ENCODE results near the gene RGL3.
"Not testable (repeated sequence)": the region's sequence is repeated elsewhere in the genome, so short reads cannot be mapped to it uniquely, and the experiment has no call there.

The RGL3 gene

GRCh38 chr19:11450570-11451326 is 31.6 kb upstream of the RGL3 start:
- no peak for FAIRE-seq

DNA sequence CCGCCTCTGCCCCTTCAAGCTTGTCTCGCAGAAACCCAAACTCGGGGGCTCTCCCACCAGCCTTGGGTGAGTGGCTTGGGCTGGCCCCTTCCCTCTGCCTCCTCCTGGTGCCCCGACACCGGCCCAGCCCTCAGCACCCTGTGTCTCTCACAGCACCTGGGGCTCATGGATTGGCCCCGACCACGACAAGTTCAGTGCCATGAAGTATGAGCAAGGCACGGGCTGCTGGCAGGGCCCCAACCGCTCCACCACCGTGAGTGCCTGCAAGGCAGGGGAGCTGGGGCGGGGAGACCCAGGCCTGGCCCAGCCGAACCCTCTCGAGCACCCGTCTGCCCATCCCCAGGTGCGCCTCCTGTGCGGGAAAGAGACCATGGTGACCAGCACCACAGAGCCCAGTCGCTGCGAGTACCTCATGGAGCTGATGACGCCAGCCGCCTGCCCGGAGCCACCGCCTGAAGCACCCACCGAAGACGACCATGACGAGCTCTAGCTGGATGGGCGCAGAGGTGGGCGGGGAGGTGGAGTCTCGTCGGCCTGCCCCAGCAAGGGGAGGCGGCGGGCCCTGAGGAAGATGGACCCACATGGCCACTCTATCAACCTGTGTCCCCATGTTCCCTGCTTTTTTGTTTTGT is 29.9 kb upstream of the RGL3 start:
- no peak for FAIRE-seq

GRCh38 chr19:11448410-11448809 is 29.3 kb upstream of the RGL3 start:
- FAIRE-seq, result no peak

DNA sequence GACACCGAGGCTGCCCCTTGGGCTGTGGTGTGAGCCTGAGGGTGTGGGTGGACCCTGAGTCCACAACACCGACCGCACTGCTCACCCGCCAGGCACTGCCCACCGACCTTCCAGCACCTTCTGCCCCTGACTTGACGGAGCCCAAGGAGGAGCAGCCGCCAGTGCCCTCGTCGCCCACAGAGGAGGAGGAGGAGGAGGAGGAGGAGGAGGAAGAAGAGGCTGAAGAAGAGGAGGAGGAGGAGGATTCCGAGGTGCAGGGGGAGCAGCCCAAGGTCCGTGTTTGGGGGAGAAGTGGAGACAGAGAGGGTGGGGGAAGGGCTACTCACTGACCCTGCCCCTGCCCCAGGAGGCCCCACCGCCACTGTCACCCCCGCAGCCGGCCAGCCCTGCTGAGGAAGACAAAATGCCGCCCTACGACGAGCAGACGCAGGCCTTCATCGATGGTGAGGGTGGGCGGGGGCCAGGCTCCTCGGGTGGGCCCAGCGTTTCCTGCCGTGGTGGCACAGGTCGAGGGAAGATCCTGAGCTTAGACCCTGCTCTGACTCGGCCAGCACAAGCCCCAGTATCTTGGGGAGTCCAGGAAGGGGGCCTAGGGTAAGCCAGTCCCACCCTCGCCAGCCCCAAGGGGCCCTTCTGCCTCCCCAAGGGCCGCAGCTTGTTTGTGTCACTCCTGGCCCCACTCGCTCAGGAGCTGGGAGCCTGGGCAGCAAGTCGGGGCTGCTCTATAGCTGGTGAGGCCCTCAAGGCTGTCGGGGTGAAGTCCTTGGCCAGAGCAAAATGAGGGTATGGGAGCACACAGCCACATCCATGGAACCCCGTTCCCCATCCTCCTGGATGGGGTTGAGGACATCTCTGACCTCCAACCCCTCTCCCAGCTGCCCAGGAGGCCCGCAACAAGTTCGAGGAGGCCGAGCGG is 28.5 kb upstream of the RGL3 start:
- FAIRE-seq, result no peak

DNA sequence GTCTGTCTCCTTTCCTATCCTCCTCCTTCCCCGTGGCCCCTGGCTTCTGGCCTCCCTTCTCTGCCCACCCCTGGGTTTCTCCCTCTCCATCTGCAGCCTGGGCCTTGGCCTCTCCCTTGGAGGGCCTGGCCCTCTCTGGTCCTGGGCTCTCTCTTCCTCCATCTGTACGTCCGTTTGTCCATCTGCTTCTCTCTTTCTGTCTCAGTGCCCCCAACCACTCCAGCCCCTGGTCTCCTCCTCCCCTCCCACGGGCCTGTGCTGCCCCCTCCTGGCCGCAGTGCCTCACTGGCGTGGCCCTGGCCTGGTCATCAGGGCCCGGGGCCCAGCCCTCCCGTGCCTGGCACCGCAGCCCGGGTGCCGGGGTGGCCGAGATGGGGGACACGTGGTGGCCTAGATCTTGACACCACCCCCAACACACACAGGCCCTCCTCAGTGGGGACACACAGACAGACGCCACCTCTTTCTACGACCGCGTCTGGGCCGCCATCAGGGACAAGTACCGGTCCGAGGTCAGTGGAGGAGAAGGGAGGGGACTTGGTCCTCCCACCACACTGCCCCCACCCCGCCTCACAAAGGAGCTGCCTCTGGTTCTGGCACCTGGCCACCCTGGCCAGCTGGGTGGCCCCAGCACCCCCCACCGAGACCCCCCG is 27.7 kb upstream of the RGL3 start:
- no peak for FAIRE-seq

DNA sequence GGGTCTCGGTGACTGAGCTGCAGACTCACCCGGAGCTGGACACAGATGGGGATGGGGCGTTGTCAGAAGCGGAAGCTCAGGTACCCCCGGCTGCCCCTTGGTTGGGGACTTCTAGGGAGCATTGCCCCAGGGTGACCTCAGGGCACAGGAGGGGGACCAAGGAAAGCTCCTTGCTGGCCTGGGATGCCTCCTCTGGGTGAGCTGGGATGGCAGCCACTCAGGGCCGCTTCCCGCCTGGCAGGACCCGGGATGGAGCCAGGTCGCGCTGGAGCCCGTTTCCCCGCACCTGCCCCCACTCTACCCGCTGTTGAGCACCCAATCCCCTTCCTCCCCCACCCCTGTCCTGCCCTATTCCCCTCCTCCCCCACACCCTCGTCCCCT is 27.1 kb upstream of the RGL3 start:
- FAIRE-seq, result no peak

DNA sequence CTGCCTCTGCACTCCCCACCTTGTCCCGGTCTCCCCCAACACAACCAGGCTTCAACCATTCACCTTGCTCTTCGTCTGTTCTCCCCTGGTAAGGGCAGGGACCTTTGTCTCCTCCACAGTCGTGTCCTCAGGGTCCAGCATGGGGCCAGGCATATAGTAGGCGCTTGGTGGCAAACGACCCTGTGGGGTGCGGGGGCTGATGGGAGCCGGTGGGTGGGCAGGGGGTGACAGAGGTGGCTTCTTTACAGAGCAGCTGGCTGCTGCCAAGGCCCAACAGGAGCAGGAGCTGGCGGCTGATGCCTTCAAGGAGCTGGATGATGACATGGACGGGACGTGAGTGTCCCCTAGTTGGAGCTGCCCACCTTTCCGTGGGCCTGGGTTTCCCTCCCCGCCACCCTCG is 26.0 kb upstream of the RGL3 start:
- no peak for FAIRE-seq

DNA sequence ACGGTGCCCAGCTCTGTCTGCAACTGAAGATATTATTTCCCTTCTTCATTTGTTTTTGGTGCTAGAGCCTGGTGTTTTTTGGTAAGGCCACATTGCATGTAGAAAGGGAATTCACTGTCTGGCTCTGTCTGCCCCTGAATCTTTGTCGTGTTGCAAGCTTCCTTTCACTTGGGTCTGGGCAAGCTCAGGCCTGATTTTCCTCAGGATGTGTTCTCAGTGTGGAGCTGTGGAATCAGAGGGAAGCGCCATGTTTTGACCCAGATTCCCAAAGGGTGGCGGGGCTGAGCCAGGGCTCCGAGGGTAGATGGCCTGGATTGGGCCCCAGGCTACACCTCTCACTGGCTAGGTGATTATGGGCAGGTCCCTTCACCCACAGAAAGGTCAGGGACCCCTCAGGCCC is 24.9 kb upstream of the RGL3 start:
- FAIRE-seq, result no peak

- FAIRE-seq, result no peak
Observed at GRCh38 chr19:11437955-11438354, 18.8 kb upstream of the RGL3 start.

GRCh38 chr19:11435833-11436313 is 16.8 kb upstream of the RGL3 start:
- FAIRE-seq, result no peak

GRCh38 chr19:11435057-11435832 is 16.1 kb upstream of the RGL3 start, which contains the start of the genes ODAD3 and PRKCSH:
Gene ODAD3 (minus strand): TSS chr19:11435121. CDS start chr19:11435016, 105 bp downstream.
Gene PRKCSH (plus strand): TSS chr19:11435635. CDS start chr19:11436118, 483 bp downstream.
- peak; percentile 90 for FAIRE-seq

DNA sequence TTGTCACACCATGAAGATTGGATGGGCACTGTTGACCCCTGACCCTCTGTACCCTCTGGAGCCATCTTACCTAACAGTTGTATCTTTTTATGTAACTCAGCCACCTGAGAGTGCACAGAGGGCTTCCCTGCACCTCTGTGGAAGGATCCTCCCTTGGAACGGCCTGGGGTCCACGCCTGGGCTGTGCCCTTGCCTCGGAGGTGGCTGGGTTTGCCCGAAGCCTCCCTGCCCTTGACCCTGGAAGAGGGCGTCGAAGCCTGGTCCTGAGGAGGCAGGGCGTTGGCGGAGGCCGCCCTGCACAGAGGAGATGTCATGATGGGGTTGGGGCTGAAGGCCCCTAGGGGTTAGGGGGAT is 15.6 kb upstream of the RGL3 start:
- no peak for FAIRE-seq

DNA sequence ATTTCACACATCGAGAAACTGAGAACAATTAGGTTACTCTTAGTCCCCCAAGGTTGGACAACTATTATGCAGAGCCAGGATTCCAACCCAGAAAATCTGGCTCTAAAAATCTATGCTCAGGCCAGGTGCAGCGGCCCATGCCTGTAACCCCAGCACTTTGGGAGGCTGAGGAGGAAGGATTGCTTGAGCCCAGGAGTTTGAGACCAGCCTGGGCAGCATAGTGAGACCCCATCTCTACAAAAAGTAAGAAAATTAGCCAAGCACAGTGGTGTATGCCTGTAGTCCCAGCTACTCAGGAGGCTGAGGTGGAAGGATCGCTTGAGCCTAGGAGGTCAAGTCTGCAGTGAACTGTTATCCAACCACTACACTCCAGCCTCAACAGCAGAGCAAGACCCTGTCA is 14.4 kb upstream of the RGL3 start:
- FAIRE-seq, result not testable (repeated sequence)

GRCh38 chr19:11426656-11427055 is 7.5 kb upstream of the RGL3 start:
- no peak for FAIRE-seq

DNA sequence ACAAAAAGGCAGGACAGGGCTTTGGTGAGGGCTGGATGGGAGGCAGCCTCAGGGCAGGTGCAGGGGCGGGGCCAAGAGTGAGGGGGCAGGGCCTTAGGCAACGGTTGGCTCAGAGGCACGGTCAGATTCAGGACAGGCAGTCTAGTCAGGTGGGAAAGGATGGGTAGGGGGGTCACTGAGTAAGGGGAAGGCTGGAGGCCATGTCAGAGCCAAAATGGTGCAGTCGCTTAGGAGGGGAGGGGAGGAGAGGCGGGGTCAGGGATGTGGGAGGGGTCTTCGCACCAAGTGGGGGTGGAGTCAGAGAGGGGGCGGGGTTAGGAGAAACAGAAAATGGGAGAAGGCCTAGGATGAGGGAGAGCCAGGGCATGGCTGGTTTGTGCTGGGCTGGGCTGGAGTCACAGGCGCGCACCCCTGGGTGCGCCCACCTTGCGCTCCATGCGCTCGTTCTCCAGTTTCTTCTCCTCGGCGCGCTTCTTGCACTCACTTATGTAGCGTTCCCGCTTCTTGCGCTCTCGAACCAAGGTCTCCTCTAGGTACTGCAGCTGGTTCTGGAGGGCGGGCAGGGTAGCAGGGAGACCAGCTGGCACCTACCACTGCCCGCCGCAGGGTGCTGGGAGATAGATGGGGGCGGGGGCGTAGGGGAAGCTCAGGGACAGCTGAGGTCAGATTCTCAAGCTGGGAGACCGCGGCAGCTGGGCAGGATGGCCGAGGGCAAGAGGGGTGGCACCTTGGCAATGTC is 6.8 kb upstream of the RGL3 start:
- FAIRE-seq, result no peak

GRCh38 chr19:11423791-11424181 is 4.7 kb upstream of the RGL3 start:
- no peak for FAIRE-seq

GRCh38 chr19:11423164-11423790 is 4.2 kb upstream of the RGL3 start:
- no peak for FAIRE-seq

GRCh38 chr19:11422163-11423065 is 3.3 kb upstream of the RGL3 start:
- no peak for FAIRE-seq

- FAIRE-seq, result no peak
Observed at GRCh38 chr19:11421371-11422098, 2.4 kb upstream of the RGL3 start.

Data from colon (tissue), 2 donors.